HepG2 (cell line): ENCODE data around the gene ARHGAP5. TPM values are rescaled to one million over a fixed set of nuclear protein-coding genes. Genes with fewer than 3 reads are reported as not detected.
A peak's percentile ranks its signal among the peaks of the same experiment; 100 is the strongest.

Experiments
- ATRX ChIP-seq: sonication (generic); formaldehyde crosslinking; IDR thresholded peaks from 2 replicates; pipeline ENCODE4 v1.4.0; 2020; ENCODE audit warnings: missing genetic modification reagents, borderline replicate concordance
- EED ChIP-seq: sonication (generic); formaldehyde crosslinking; IDR thresholded peaks from 2 replicates; pipeline ENCODE4 v1.5.0; 2020; ENCODE audit warnings: mild to moderate bottlenecking, missing genetic modification reagents
- ETS1 ChIP-seq: sonication (generic); formaldehyde crosslinking; IDR thresholded peaks from 2 replicates; pipeline ENCODE4 v1.4.0; 2020; ENCODE audit warnings: missing genetic modification reagents
- HES4 ChIP-seq: sonication (generic); formaldehyde crosslinking; IDR thresholded peaks from 2 replicates; pipeline ENCODE4 v1.9.0; 2021; ENCODE audit warnings: mild to moderate bottlenecking, missing genetic modification reagents, borderline replicate concordance
- JUNB ChIP-seq: sonication (generic); formaldehyde crosslinking; IDR thresholded peaks from 2 replicates; pipeline ENCODE4 v1.8.0; 2022; ENCODE audit warnings: missing genetic modification reagents, mild to moderate bottlenecking, borderline replicate concordance
- PAF1 ChIP-seq: IDR thresholded peaks from 2 replicates; pipeline ENCODE4 v1.6.1; 2016; ENCODE audit warnings: missing genetic modification reagents, missing compliant biosample characterization
- SNAI1 ChIP-seq: sonication (generic); formaldehyde crosslinking; IDR thresholded peaks from 2 replicates; pipeline ENCODE4 v1.5.0; 2020; ENCODE audit warnings: mild to moderate bottlenecking, missing genetic modification reagents, borderline replicate concordance
- SP5 ChIP-seq: IDR thresholded peaks from 2 replicates; pipeline ENCODE4 v1.6.1; 2016; ENCODE audit warnings: low read depth, borderline replicate concordance
- TEAD3 ChIP-seq: optimal IDR thresholded peaks from 2 replicates; pipeline ENCODE3; 2016; ENCODE audit warnings: borderline replicate concordance
- ZBTB21 ChIP-seq: sonication (generic); formaldehyde crosslinking; IDR thresholded peaks from 2 replicates; pipeline ENCODE4 v1.4.0; 2020; ENCODE audit warnings: missing genetic modification reagents
- ZNF143 ChIP-seq: sonication (generic); formaldehyde crosslinking; IDR thresholded peaks from 2 replicates; pipeline ENCODE4 v1.4.0; 2020; ENCODE audit warnings: missing genetic modification reagents
- ZNF160 ChIP-seq: sonication (generic); formaldehyde crosslinking; IDR thresholded peaks from 2 replicates; pipeline ENCODE4 v1.8.0; 2022; ENCODE audit warnings: mild to moderate bottlenecking, inconsistent platforms, missing genetic modification reagents
- ZNF253 ChIP-seq: sonication (generic); formaldehyde crosslinking; IDR thresholded peaks from 2 replicates; pipeline ENCODE4 v1.8.0; 2022; ENCODE audit warnings: mild to moderate bottlenecking, missing genetic modification reagents, borderline replicate concordance
- ZNF543 ChIP-seq: sonication (generic); formaldehyde crosslinking; IDR thresholded peaks from 2 replicates; pipeline ENCODE4 v1.4.0; 2020; ENCODE audit warnings: mild to moderate bottlenecking, missing genetic modification reagents
- ZNF556 ChIP-seq: sonication (generic); formaldehyde crosslinking; IDR thresholded peaks from 2 replicates; pipeline ENCODE4 v1.4.0; 2020; ENCODE audit warnings: mild to moderate bottlenecking, missing genetic modification reagents, borderline replicate concordance
- ZNF577 ChIP-seq: sonication (generic); formaldehyde crosslinking; IDR thresholded peaks from 2 replicates; pipeline ENCODE4 v1.4.0; 2020; ENCODE audit warnings: mild to moderate bottlenecking, low read depth, missing genetic modification reagents, borderline replicate concordance
- ZNF704 ChIP-seq: sonication (generic); formaldehyde crosslinking; IDR thresholded peaks from 2 replicates; pipeline ENCODE4 v1.8.1; 2023; ENCODE audit warnings: mild to moderate bottlenecking, inconsistent platforms, moderate library complexity, missing genetic modification reagents, borderline replicate concordance
- ZNF776 ChIP-seq: sonication (generic); formaldehyde crosslinking; IDR thresholded peaks from 2 replicates; pipeline ENCODE4 v1.4.0; 2020; ENCODE audit warnings: mild to moderate bottlenecking, missing genetic modification reagents
- ZNF780A ChIP-seq: sonication (generic); formaldehyde crosslinking; IDR thresholded peaks from 2 replicates; pipeline ENCODE4 v1.8.0; 2022; ENCODE audit warnings: mild to moderate bottlenecking, missing genetic modification reagents, moderate library complexity
- ZNF878 ChIP-seq: sonication (generic); formaldehyde crosslinking; IDR thresholded peaks from 2 replicates; pipeline ENCODE4 v1.8.1; 2023; ENCODE audit warnings: mild to moderate bottlenecking, missing genetic modification reagents, moderate library complexity
- polyA plus RNA-seq, 8 experiments: library from polyadenylated mRNA; depleted of rRNA in 3 of 8; stranded (reverse) in 7 of 8; unstranded in 1 of 8; fragments of >200 nt; fragmentation: Illumina TruSeq in 4 of 8; extraction: Trizol in 4 of 8; gene quantifications; 2 replicates each; pipeline versions ENCODE4 v1.2.1 to v1.2.3, GENCODE V29; 2011 to 2016; ENCODE audit warnings: low read depth in 4 of 8, missing spikeins in 1 of 8, mixed read lengths in 1 of 8; ENCODE audit not compliant: insufficient read depth in 1 of 8
- total RNA-seq, 5 experiments: library from RNA; depleted of rRNA; stranded (reverse); fragments of >200 nt; fragmentation: Illumina TruSeq; extraction: Trizol; gene quantifications; 2 replicates each; pipeline ENCODE4 v1.2.3, GENCODE V29; 2016; ENCODE audit warnings: low read depth in 1 of 5
- TF ChIP-seq, protein P1 (sequence below): sonication (generic); formaldehyde crosslinking; IDR thresholded peaks from 2 replicates; pipeline ENCODE4 v1.5.0; 2020; ENCODE audit warnings: missing genetic modification reagents
- TF ChIP-seq, protein P2 (sequence below): sonication (generic); formaldehyde crosslinking; IDR thresholded peaks from 2 replicates; pipeline ENCODE4 v1.5.0; 2020; ENCODE audit warnings: missing genetic modification reagents
- TF ChIP-seq, protein P3 (sequence below): sonication (generic); formaldehyde crosslinking; IDR thresholded peaks from 2 replicates; pipeline ENCODE4 v1.4.0; 2020; ENCODE audit warnings: low read depth, mild to moderate bottlenecking, missing genetic modification reagents

The ARHGAP5 gene
- total and polyA plus RNA-seq, 2 of the 13 experiments (the other 11 are each of a cell fraction or from before 2014, with no cell fraction given) = 33.7 to 144 TPM

DNA sequence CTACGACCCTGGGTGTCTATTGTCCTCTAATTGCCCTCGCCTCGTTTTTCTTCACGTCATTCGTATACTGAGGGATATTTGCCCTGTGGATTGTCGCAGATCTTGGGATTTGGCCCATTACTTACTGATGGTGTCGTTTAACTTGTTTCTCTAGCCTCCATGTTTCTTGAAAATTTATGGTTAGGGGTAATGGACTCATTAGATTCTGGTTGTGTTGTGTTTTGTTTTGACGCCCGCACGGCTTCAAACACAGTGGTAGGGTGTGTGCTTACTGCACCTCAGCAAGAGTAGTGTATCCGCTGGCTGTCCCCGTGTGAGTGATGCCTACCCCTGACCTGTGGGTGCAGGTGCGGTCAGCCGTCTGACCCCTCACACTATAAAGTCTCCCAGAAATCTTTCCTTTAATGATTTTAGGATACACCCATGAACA, 126.8 kb downstream of the ARHGAP5 start (continued):
- TF ChIP-seq ZNF556 (no peak), EED (no peak; the same call in 1 of the 2 replicates), ZNF253 (CRISPR knock-in tag) (no peak), ZNF160 (CRISPR knock-in tag) (peak; percentile 23; the same call in 1 of the 2 replicates), ATRX (CRISPR knock-in tag) (no peak), ZNF780A (CRISPR knock-in tag) (no peak), JUNB (CRISPR knock-in tag) (no peak), ZNF543 (CRISPR knock-in tag) (no peak), PAF1 (CRISPR knock-in tag) (no peak), ZNF577 (CRISPR knock-in tag) (0 out of 2 replicates have a peak, but pooled peaks have one; percentile 74), ZNF776 (peak; percentile 14; the same call in 1 of the 2 replicates), ZNF143 (CRISPR knock-in tag) (no peak), SP5 (CRISPR knock-in tag) (no peak), SNAI1 (CRISPR knock-in tag) (no peak), ZNF704 (CRISPR knock-in tag) (no peak), HES4 (CRISPR knock-in tag) (no peak), ETS1 (no peak), ZBTB21 (CRISPR knock-in tag) (no peak), ZNF878 (no peak), TEAD3 (CRISPR knock-in tag) (peak; percentile 48)
- TF ChIP-seq, protein P1, sequence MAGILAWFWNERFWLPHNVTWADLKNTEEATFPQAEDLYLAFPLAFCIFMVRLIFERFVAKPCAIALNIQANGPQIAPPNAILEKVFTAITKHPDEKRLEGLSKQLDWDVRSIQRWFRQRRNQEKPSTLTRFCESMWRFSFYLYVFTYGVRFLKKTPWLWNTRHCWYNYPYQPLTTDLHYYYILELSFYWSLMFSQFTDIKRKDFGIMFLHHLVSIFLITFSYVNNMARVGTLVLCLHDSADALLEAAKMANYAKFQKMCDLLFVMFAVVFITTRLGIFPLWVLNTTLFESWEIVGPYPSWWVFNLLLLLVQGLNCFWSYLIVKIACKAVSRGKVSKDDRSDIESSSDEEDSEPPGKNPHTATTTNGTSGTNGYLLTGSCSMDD (CRISPR knock-in tag) = no peak
- TF ChIP-seq, protein P2, sequence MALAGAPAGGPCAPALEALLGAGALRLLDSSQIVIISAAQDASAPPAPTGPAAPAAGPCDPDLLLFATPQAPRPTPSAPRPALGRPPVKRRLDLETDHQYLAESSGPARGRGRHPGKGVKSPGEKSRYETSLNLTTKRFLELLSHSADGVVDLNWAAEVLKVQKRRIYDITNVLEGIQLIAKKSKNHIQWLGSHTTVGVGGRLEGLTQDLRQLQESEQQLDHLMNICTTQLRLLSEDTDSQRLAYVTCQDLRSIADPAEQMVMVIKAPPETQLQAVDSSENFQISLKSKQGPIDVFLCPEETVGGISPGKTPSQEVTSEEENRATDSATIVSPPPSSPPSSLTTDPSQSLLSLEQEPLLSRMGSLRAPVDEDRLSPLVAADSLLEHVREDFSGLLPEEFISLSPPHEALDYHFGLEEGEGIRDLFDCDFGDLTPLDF (CRISPR knock-in tag) = no peak
- TF ChIP-seq, protein P3, sequence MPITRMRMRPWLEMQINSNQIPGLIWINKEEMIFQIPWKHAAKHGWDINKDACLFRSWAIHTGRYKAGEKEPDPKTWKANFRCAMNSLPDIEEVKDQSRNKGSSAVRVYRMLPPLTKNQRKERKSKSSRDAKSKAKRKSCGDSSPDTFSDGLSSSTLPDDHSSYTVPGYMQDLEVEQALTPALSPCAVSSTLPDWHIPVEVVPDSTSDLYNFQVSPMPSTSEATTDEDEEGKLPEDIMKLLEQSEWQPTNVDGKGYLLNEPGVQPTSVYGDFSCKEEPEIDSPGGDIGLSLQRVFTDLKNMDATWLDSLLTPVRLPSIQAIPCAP (CRISPR knock-in tag) = no peak
